Fibroblast of villous mesenchyme (primary cell): ENCODE results near the gene NDRG4. TPM values are rescaled to one million over a fixed set of nuclear protein-coding genes. Genes with fewer than 3 reads are reported as not detected.

Source experiments
- DNase-seq: peaks from one replicate; pipeline ENCODE4 v3.0.0-alpha.2; 2010; ENCODE audit warnings: low read depth
- H3K4me3 ChIP-seq: 2 replicates; pipeline ENCODE4 v1.5.1; 2011; ENCODE audit warnings: low read depth, mild to moderate bottlenecking, low read length
- total RNA-seq: library from RNA; depleted of rRNA; stranded (reverse); fragments of >200 nt; gene quantifications from 2 replicates; pipeline ENCODE4 v1.2.3, GENCODE V29; 2012
- TF ChIP-seq, protein P1 (sequence below): IDR thresholded peaks from 2 replicates; pipeline ENCODE4 v1.5.1; 2012; ENCODE audit warnings: low read depth, mild to moderate bottlenecking, low read length; ENCODE audit not compliant: insufficient read depth

The NDRG4 gene
- total RNA-seq, 1 donor = 8.6 TPM

- DNase-seq = no peak
- no peak overlapping the region for H3K4me3 ChIP-seq
- TF ChIP-seq, protein P1, sequence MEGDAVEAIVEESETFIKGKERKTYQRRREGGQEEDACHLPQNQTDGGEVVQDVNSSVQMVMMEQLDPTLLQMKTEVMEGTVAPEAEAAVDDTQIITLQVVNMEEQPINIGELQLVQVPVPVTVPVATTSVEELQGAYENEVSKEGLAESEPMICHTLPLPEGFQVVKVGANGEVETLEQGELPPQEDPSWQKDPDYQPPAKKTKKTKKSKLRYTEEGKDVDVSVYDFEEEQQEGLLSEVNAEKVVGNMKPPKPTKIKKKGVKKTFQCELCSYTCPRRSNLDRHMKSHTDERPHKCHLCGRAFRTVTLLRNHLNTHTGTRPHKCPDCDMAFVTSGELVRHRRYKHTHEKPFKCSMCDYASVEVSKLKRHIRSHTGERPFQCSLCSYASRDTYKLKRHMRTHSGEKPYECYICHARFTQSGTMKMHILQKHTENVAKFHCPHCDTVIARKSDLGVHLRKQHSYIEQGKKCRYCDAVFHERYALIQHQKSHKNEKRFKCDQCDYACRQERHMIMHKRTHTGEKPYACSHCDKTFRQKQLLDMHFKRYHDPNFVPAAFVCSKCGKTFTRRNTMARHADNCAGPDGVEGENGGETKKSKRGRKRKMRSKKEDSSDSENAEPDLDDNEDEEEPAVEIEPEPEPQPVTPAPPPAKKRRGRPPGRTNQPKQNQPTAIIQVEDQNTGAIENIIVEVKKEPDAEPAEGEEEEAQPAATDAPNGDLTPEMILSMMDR = no peak
These were observed 6.6 kb downstream of the NDRG4 start for GRCh38 chr16:58506241-58507194.

DNA sequence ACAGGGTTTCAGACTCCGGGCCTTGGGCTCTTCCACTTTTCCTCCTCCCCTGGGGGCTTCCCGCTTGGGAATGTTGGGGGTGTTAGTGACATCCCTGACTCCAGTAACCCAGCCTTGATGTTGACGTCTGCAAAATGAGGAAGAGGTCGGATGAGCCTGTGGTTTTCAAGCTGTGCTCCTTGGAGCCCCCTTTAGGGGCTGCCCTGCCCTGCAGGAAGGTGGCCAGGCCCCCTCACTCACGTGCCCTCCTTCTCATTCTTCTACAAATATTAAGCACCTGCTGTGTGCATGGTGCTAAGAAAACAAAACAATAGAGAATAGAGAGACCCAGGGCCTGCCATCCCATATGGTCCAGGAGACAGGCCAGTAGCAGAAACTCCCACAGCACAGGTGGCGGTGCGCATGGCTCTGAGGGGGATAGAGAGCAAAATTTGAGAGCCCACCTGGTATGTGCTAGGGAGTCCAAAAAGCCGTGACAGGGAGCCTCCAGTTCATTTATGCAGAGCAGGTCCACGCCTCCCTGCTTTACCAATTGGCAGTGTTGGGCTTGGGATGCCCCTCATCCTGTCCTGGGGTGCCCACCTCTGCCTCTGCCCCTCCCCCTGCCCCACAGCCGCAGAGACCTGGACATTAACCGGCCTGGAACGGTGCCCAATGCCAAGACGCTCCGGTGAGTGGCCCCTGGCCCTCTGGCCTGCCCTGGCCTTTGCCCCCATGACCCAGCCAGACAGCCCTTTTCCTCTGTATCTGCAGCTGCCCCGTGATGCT, 7.4 kb downstream of the NDRG4 start:
- TF ChIP-seq, protein P1 = no peak
- no peak for DNase-seq

GRCh38 chr16:58507963-58508670, 8.2 kb downstream of the NDRG4 start:
- TF ChIP-seq, protein P1 = no peak
- no peak for DNase-seq
- no peak overlapping the region for H3K4me3 ChIP-seq

More for the DNA sequence above, 7.4 kb downstream of the NDRG4 start:
- H3K4me3 ChIP-seq = no peak overlapping the region

- TF ChIP-seq, protein P1 = no peak
- no peak for DNase-seq
- no peak overlapping the region for H3K4me3 ChIP-seq
These were observed 8.8 kb downstream of the NDRG4 start for GRCh38 chr16:58508671-58509251.

DNA sequence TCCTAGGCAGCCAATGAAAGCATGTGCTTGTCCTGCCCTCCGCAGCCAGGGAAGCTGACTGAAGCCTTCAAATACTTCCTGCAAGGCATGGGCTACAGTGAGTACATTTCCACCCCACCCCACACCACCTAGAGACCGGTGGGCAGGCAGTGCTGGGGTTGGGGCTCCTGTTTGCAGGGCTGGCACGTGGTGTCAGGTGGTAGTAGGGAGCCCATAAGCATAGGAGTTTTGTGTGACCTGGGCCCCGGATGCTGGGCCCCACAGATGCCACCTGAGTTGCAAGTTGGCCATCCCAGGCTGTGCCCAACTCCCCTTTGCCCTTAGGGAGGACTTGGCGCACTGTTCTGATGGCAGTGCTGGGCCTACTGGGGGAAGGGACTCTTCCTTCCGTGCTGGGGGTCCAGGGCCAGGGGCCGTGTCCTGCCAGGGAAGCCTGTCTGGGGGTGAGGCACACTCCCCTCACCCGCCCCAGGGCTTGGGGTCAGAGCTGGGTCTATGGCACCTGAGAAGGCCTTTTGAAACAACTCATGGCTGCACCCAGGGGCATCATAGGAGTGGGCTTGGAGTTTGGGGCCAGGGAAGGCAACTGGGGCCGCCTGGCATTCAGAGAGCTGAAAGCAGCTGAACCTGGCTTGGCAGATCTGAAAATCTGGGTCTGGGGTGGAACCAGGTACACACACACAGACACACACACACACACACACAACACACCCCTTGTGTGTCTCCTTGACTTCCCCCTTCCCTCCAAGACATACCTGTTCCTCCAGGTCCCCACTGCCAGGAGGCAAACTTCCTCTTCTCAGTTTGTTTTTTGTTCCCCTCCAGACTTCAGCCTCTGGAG, 9.5 kb downstream of the NDRG4 start:
- H3K4me3 ChIP-seq = no peak overlapping the region
- no peak for DNase-seq
- TF ChIP-seq, protein P1 = no peak
